Activated naive CD4-positive, alpha-beta T cell treated with anti-CD3 and anti-CD28 coated beads, Interleukin-2, amount 50 U/mL, for 24 hours (primary cell): Measurements from ENCODE around the gene GIT2.
"Not testable (repeated sequence)": the region's sequence is repeated elsewhere in the genome, so short reads cannot be mapped to it uniquely, and the experiment has no call there.

ENCODE experiments used
- H3K27ac Mint-ChIP-seq: one replicate; pipeline ENCODE4 v1.8.0; 2021; ENCODE audit warnings: mild to moderate bottlenecking, mixed read lengths
- H3K27me3 Mint-ChIP-seq: one replicate; pipeline ENCODE4 v1.8.0; 2021; ENCODE audit warnings: mixed read lengths
- H3K36me3 Mint-ChIP-seq: one replicate; pipeline ENCODE4 v1.8.0; 2021; ENCODE audit warnings: mixed read lengths
- H3K4me1 Mint-ChIP-seq: one replicate; pipeline ENCODE4 v1.8.0; 2021; ENCODE audit warnings: mixed read lengths
- H3K4me3 Mint-ChIP-seq: one replicate; pipeline ENCODE4 v1.8.0; 2021; ENCODE audit warnings: mild to moderate bottlenecking, mixed read lengths
- H3K9me3 Mint-ChIP-seq: one replicate; pipeline ENCODE4 v1.8.0; 2021; ENCODE audit warnings: mixed read lengths

The GIT2 gene

DNA sequence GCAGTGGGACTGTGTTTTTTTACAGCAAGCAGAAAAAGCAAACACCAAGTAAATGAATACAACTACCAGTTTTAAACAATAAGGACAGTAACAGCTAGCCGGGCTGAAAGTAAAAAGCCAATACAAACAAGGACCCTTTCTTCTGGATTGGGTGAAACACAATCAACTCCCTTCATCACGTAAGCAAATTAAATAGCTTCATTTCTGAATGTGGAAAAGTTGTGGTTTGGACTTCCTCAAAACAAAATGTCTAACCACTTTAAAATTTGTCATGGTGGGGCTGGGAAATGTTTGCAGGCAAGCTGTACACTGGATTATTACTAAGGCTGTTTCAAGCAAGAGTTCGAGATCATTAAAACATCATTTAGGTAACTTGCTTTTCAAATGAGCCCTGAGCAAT, 48.6 kb downstream of the GIT2 start:
- no peaks in the 10 kb centered on the region for H3K9me3 Mint-ChIP-seq
- peak overlapping the region; percentile 87 for H3K27ac Mint-ChIP-seq
- H3K27me3 Mint-ChIP-seq = no peaks in the 10 kb centered on the region
- peak overlapping the region; percentile 15 for H3K4me3 Mint-ChIP-seq
- H3K36me3 Mint-ChIP-seq = peaks cover 11% of the 10 kb centered on the region
- H3K4me1 Mint-ChIP-seq = peaks cover 25% of the 10 kb centered on the region

- Mint-ChIP-seq H3K27me3 (no peaks in the 10 kb centered on the region), H3K36me3 (peaks cover 6% of the 10 kb centered on the region), H3K4me1 (peaks cover 25% of the 10 kb centered on the region), H3K4me3 (peak overlapping the region; percentile 30), H3K9me3 (no peaks in the 10 kb centered on the region), H3K27ac (peak overlapping the region; percentile 87)
These were observed 49.3 kb downstream of the GIT2 start for GRCh38 chr12:109946913-109947312.

DNA sequence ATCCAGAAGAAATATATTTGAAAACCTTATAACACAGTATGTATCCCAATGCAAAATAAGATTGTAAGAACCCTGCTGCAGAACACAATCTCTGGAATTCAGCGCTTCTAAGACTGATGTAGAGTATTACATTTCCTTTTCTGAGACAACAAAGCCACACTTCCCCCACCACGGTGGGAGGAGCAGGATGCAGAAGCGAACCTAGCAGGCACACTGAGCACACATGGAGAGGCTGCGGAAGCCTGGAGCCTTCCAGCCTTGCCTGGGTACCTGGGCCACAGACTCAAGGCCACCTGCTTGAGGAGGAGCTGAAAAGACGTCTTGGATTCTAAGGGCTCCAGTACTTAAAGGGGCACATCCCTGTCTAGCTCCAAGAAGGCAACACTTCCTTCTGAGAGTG, 49.7 kb downstream of the GIT2 start:
- H3K27ac Mint-ChIP-seq = peak overlapping the region; percentile 87
- peaks cover 6% of the 10 kb centered on the region for H3K36me3 Mint-ChIP-seq
- no peaks in the 10 kb centered on the region for H3K9me3 Mint-ChIP-seq
- no peaks in the 10 kb centered on the region for H3K27me3 Mint-ChIP-seq
- peak overlapping the region; percentile 30 for H3K4me3 Mint-ChIP-seq
- H3K4me1 Mint-ChIP-seq = peaks cover 25% of the 10 kb centered on the region

- H3K4me3 Mint-ChIP-seq = no peak overlapping the region
- H3K4me1 Mint-ChIP-seq = peaks cover 25% of the 10 kb centered on the region
- H3K9me3 Mint-ChIP-seq = no peaks in the 10 kb centered on the region
- peaks cover 6% of the 10 kb centered on the region for H3K36me3 Mint-ChIP-seq
- H3K27me3 Mint-ChIP-seq = no peaks in the 10 kb centered on the region
- H3K27ac Mint-ChIP-seq = no peak overlapping the region
These were observed 51.4 kb downstream of the GIT2 start for GRCh38 chr12:109944561-109945359.

DNA sequence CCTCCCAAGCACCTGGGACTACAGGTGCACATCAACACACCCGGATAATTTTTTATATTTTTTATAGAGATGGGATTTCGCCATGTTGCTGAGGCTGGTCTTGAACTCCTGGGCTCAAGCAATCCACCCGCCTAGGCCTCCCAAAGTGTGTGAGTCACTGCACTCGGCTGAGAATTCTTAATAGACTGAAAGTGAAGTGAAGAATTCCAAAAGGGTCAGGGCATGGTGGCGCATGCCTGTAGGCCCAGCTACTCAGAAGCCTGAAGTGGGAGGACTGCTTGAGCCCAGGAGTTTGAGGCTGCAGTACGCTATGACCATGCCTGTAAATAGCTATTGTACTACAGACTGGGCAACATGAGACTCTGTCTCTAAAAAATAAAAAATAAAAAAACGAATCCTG, 52.4 kb downstream of the GIT2 start:
- no peaks in the 10 kb centered on the region for H3K27me3 Mint-ChIP-seq
- peaks cover 6% of the 10 kb centered on the region for H3K36me3 Mint-ChIP-seq
- no peak overlapping the region for H3K4me3 Mint-ChIP-seq
- no peak overlapping the region for H3K27ac Mint-ChIP-seq
- no peaks in the 10 kb centered on the region for H3K9me3 Mint-ChIP-seq
- peaks cover 25% of the 10 kb centered on the region for H3K4me1 Mint-ChIP-seq

DNA sequence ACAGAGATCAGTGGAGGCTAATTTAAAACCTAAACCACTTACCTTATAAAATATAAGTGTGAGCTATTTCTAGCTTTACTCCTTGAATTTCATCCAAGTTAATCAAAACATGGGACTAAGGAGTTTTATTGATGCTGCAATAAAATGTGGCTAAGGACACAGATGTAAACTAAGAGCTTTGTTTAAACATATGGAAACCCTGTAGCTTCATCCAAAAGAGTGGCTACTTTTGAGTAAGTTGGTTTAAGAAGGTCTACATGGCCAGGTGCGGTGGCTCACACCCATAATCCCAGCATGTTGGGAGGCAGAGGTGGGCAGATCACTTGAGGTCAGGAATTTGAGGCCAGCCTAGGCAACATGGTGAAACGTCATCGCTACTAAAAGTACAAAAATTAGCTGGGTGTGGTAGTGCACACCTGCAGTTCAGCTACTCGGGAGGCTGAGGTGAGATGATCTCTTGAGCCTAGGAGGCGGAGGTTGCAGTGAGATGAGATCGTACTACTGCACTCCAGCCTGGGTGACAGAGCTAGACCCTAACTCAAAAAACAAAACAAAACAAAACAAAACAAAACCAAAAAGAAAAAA, 55.7 kb downstream of the GIT2 start:
- Mint-ChIP-seq H3K4me1 (no peaks in the 10 kb centered on the region), H3K4me3 (no peak overlapping the region), H3K27me3 (no peaks in the 10 kb centered on the region), H3K9me3 (no peaks in the 10 kb centered on the region), H3K27ac (no peak overlapping the region), H3K36me3 (peaks cover 5% of the 10 kb centered on the region)

GRCh38 chr12:109939504-109939903, 56.7 kb downstream of the GIT2 start:
- H3K27me3 Mint-ChIP-seq = no peaks in the 10 kb centered on the region
- H3K4me3 Mint-ChIP-seq = no peak overlapping the region
- H3K36me3 Mint-ChIP-seq = peaks cover 5% of the 10 kb centered on the region
- no peaks in the 10 kb centered on the region for H3K9me3 Mint-ChIP-seq
- H3K4me1 Mint-ChIP-seq = no peaks in the 10 kb centered on the region
- H3K27ac Mint-ChIP-seq = no peak overlapping the region

- Mint-ChIP-seq H3K4me3 (no peak overlapping the region), H3K36me3 (peaks cover 5% of the 10 kb centered on the region), H3K4me1 (no peaks in the 10 kb centered on the region), H3K27me3 (no peaks in the 10 kb centered on the region), H3K27ac (no peak overlapping the region), H3K9me3 (no peaks in the 10 kb centered on the region)
These were observed 57.2 kb downstream of the GIT2 start for GRCh38 chr12:109938947-109939346.

- Mint-ChIP-seq H3K27me3 (no peaks in the 10 kb centered on the region), H3K36me3 (peaks cover 5% of the 10 kb centered on the region), H3K4me1 (no peaks in the 10 kb centered on the region), H3K27ac (no peak overlapping the region), H3K4me3 (no peak overlapping the region), H3K9me3 (no peaks in the 10 kb centered on the region)
These were observed 58.8 kb downstream of the GIT2 start for GRCh38 chr12:109937371-109937770.

- Mint-ChIP-seq H3K36me3 (peaks cover 5% of the 10 kb centered on the region), H3K27ac (peak overlapping the region; percentile 35), H3K4me3 (no peak overlapping the region), H3K27me3 (no peaks in the 10 kb centered on the region), H3K9me3 (no peaks in the 10 kb centered on the region), H3K4me1 (no peaks in the 10 kb centered on the region)
These were observed 62.1 kb downstream of the GIT2 start for GRCh38 chr12:109934026-109934425.

DNA sequence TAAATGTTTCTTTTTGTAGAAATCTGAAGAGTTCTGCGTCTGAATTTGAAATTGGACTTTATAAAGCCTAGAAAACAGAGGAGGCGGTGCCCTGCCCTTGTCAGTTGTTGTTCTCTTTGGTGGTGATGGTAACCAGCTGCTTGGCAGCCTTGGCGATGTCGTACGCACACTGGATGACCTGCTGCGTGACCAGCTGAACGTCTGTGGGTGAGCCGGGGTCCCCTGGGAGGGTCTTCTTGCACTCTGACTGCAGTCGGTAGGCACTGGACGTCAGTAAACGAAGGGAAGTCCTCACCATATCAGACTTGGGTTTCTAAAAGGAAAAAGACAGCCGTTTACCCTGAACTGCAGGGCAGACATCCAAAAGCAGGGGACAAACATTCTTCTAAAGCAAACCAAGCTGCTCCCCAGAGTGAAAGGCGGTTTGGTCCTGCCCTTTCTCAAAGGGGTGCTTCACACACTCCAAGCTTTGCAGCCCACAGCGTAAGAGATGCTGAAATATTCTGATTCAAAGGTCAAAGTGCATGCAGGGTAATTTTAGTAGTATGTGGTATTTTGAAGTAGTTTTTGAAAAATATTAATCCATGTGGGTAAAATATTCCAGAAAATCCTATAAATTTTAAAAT, 63.2 kb downstream of the GIT2 start:
- Mint-ChIP-seq H3K27ac (no peak overlapping the region), H3K9me3 (no peaks in the 10 kb centered on the region), H3K4me1 (no peaks in the 10 kb centered on the region), H3K27me3 (no peaks in the 10 kb centered on the region), H3K4me3 (no peak overlapping the region), H3K36me3 (peaks cover 2% of the 10 kb centered on the region)

DNA sequence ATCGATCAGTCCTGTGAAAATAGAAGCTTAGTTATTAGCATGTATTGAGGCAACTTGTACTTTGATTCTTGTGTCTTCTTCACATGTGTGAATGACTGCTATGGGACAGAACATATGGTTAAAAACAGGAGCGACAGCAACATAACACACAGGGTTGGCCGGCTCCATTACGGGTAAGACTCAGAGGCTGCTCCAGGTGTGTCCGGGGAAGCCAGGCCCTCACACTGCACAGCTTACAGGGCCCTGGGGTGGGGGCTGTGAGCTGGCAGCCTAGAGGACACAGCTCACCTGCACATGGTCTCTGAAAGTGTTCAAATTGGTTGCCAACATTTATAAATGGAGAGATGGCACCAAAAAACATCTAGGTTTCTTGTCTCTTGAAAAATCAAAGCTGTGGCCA, 65.0 kb downstream of the GIT2 start:
- no peak overlapping the region for H3K4me3 Mint-ChIP-seq
- no peaks in the 10 kb centered on the region for H3K27me3 Mint-ChIP-seq
- peaks cover 3% of the 10 kb centered on the region for H3K4me1 Mint-ChIP-seq
- H3K27ac Mint-ChIP-seq = no peak overlapping the region
- H3K9me3 Mint-ChIP-seq = no peaks in the 10 kb centered on the region
- H3K36me3 Mint-ChIP-seq = peaks cover 5% of the 10 kb centered on the region

- Mint-ChIP-seq H3K36me3 (peaks cover 3% of the 10 kb centered on the region), H3K27ac (no peak overlapping the region), H3K9me3 (no peaks in the 10 kb centered on the region), H3K27me3 (no peaks in the 10 kb centered on the region), H3K4me1 (peaks cover 3% of the 10 kb centered on the region), H3K4me3 (no peak overlapping the region)
These were observed 66.0 kb downstream of the GIT2 start for GRCh38 chr12:109930028-109930800.

DNA sequence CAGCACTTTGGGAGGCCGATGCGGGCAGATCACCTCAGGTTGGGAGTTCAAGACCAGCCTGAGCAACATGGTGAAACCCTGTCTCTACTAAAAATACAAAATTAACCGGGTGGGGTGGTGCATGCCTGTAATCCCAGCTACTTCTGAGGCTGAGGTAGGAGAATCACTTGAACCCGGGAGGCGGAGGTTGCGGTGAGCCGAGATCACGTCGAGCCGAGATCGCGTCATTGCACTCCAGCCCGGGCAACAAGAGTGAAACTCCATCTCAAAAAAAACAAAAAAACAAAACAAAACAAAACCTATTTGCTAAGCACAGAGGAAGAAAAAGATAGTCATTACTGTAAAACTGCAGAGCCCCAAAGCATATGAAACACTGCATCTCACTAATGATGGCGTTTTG, 66.8 kb downstream of the GIT2 start:
- H3K9me3 Mint-ChIP-seq, H3K4me1 Mint-ChIP-seq, H3K36me3 Mint-ChIP-seq, H3K27me3 Mint-ChIP-seq, H3K27ac Mint-ChIP-seq, H3K4me3 Mint-ChIP-seq: not testable (repeated sequence)

DNA sequence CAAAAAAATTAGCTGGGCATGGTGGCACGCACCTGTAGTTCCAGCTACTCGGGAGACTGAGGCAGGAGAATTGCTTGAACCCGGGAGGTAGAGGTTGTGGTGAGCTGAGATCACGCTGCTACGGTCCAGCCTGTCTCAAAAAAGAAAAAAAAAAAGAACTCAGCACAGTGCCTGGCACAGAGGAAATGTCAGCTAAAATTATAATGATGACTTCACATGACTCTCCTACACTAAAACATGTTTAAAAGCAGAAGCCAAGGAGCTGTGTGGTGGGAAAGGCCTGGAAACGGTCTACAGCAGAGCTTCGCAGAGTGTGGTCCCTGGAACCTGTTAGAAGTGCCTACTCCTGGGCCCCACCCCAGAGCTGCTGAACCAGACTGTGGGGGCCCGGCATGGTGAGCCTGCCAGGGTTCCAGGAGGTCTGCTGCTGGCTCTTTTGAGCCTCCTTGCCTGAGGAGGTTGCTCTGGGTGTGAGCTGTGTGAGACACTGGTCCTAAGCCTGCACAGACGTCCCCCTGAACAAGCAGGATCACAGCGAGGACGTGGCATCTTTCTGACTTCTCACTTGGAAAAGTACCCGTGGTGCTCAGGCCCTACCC, 68.0 kb downstream of the GIT2 start:
- H3K27me3 Mint-ChIP-seq = no peaks in the 10 kb centered on the region
- H3K27ac Mint-ChIP-seq = no peak overlapping the region
- H3K4me1 Mint-ChIP-seq = peaks cover 7% of the 10 kb centered on the region
- no peak overlapping the region for H3K4me3 Mint-ChIP-seq
- H3K36me3 Mint-ChIP-seq = peaks cover 7% of the 10 kb centered on the region
- H3K9me3 Mint-ChIP-seq = no peaks in the 10 kb centered on the region
